Measurements from ENCODE around the gene SYNDIG1.

SYNDIG1 gene

DNA sequence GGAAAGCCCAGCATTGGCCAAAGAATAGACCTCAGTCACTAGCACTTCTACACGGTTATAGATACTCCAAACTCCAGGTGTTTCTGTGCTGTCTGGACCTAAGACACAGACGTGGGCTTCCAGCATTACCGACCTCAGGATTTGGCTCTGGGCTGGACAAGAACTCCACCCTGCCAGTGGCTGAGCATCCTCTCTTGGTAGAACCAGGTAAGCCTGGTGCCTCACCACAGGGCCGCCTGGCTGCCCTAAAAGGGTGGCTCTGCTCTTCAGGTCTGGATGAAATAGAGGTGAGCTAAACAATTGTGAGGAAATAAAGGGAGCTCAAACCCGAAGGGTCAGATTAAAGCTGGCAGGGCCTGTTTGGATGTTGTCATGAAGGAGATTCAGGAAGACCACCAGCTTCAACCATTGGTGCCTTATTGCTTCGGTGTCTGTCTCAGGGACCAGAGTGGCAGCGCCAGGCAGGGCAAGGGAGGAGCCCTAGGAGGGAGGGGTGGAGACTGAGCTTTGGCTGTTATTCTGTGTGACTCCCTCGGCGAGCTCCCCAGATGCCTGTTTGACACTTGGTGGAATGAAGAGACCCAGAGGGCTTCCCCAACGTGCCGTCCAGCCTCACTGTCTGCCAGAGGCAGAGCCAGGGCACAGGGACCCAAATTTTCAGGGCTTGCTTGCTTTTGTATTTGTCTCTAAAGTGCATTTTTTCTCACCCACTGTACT lies 8.6 kb downstream of the SYNDIG1 start:
- H3K27me3 Mint-ChIP-seq = peaks cover 17% of the 10 kb centered on the region
- H3K27ac Mint-ChIP-seq = no peak overlapping the region
- no peaks in the 10 kb centered on the region for H3K36me3 Mint-ChIP-seq (ENCODE audit: low read depth)
- no peak overlapping the region for H3K4me3 Mint-ChIP-seq
- H3K9me3 Mint-ChIP-seq = no peaks in the 10 kb centered on the region
- H3K4me1 Mint-ChIP-seq (ENCODE audit: low read depth) = no peaks in the 10 kb centered on the region

- no peaks in the 10 kb centered on the region for H3K4me1 Mint-ChIP-seq (ENCODE audit: low read depth)
- H3K27me3 Mint-ChIP-seq = peaks cover 11% of the 10 kb centered on the region
- H3K9me3 Mint-ChIP-seq = no peaks in the 10 kb centered on the region
- H3K27ac Mint-ChIP-seq = no peak overlapping the region
- H3K4me3 Mint-ChIP-seq = no peak overlapping the region
- no peaks in the 10 kb centered on the region for H3K36me3 Mint-ChIP-seq (ENCODE audit: low read depth)
Observed at GRCh38 chr20:24478584-24478983, 9.2 kb downstream of the SYNDIG1 start.

DNA sequence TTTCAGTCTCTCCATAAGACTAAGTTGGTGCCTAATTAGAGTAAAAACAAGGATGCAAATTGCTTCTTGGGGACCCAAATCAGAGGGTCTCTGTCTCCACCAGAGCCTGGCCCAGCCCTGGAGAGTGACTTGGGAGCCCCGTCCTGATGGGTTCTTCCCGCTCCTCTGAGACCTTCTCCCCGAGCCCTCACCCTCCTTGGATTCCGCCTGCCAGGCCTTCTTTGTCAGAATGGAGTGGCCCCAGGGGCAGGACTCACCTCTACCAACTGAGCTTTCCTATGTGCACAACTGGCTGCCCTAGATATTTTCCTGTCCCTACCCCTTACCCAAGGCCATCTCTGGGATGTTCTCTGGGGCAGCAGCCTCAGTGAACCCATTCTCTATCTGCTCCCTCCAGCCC lies 9.7 kb downstream of the SYNDIG1 start:
- Mint-ChIP-seq H3K4me3 (no peak overlapping the region), H3K27me3 (peaks cover 7% of the 10 kb centered on the region), H3K9me3 (no peaks in the 10 kb centered on the region), H3K4me1 (ENCODE audit: low read depth) (no peaks in the 10 kb centered on the region), H3K27ac (no peak overlapping the region), H3K36me3 (ENCODE audit: low read depth) (no peaks in the 10 kb centered on the region)

- Mint-ChIP-seq H3K36me3 (ENCODE audit: low read depth) (no peaks in the 10 kb centered on the region), H3K9me3 (no peaks in the 10 kb centered on the region), H3K27me3 (peaks cover 4% of the 10 kb centered on the region), H3K4me1 (ENCODE audit: low read depth) (no peaks in the 10 kb centered on the region), H3K4me3 (no peak overlapping the region), H3K27ac (no peak overlapping the region)
Observed at GRCh38 chr20:24479595-24479994, 10.2 kb downstream of the SYNDIG1 start.

DNA sequence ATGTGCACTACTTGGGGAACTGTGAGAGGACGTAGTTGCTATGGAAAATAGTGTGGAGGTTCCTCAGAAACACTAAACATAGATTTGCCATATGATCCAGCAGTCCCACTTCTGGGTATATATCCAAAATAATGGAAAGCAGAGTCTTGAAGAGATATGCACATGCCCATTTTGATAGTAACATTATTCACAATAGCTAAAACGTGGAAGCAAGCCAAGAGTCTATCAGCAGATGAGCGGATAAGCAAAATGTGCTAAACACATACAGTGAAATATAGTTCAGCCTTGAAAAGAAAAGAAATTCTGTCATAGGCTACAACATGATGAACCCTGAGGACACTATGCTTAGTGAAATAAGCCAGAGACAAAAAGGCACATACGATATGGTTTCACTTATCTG lies 11.1 kb downstream of the SYNDIG1 start:
- H3K4me1 Mint-ChIP-seq (ENCODE audit: low read depth) = no peaks in the 10 kb centered on the region
- H3K27me3 Mint-ChIP-seq = no peaks in the 10 kb centered on the region
- H3K9me3 Mint-ChIP-seq = no peaks in the 10 kb centered on the region
- no peak overlapping the region for H3K4me3 Mint-ChIP-seq
- H3K27ac Mint-ChIP-seq = no peak overlapping the region
- H3K36me3 Mint-ChIP-seq (ENCODE audit: low read depth) = no peaks in the 10 kb centered on the region

GRCh38 chr20:24481173-24481572 lies 11.7 kb downstream of the SYNDIG1 start:
- Mint-ChIP-seq H3K36me3 (ENCODE audit: low read depth) (no peaks in the 10 kb centered on the region), H3K27ac (no peak overlapping the region), H3K27me3 (no peaks in the 10 kb centered on the region), H3K4me1 (ENCODE audit: low read depth) (no peaks in the 10 kb centered on the region), H3K4me3 (no peak overlapping the region), H3K9me3 (no peaks in the 10 kb centered on the region)

GRCh38 chr20:24483435-24484080 lies 14.1 kb downstream of the SYNDIG1 start:
- Mint-ChIP-seq H3K4me1 (ENCODE audit: low read depth) (no peaks in the 10 kb centered on the region), H3K4me3 (no peak overlapping the region), H3K9me3 (no peaks in the 10 kb centered on the region), H3K27ac (no peak overlapping the region), H3K36me3 (ENCODE audit: low read depth) (no peaks in the 10 kb centered on the region), H3K27me3 (no peaks in the 10 kb centered on the region)

- H3K9me3 Mint-ChIP-seq = no peaks in the 10 kb centered on the region
- no peak overlapping the region for H3K4me3 Mint-ChIP-seq
- H3K36me3 Mint-ChIP-seq (ENCODE audit: low read depth) = no peaks in the 10 kb centered on the region
- no peaks in the 10 kb centered on the region for H3K4me1 Mint-ChIP-seq (ENCODE audit: low read depth)
- no peaks in the 10 kb centered on the region for H3K27me3 Mint-ChIP-seq
- H3K27ac Mint-ChIP-seq = no peak overlapping the region
Observed at GRCh38 chr20:24484081-24484450, 14.6 kb downstream of the SYNDIG1 start.

GRCh38 chr20:24485981-24486380 lies 16.6 kb downstream of the SYNDIG1 start:
- H3K36me3 Mint-ChIP-seq (ENCODE audit: low read depth) = no peaks in the 10 kb centered on the region
- H3K4me3 Mint-ChIP-seq = no peak overlapping the region
- no peaks in the 10 kb centered on the region for H3K4me1 Mint-ChIP-seq (ENCODE audit: low read depth)
- H3K27ac Mint-ChIP-seq = no peak overlapping the region
- H3K27me3 Mint-ChIP-seq = no peaks in the 10 kb centered on the region
- no peaks in the 10 kb centered on the region for H3K9me3 Mint-ChIP-seq

DNA sequence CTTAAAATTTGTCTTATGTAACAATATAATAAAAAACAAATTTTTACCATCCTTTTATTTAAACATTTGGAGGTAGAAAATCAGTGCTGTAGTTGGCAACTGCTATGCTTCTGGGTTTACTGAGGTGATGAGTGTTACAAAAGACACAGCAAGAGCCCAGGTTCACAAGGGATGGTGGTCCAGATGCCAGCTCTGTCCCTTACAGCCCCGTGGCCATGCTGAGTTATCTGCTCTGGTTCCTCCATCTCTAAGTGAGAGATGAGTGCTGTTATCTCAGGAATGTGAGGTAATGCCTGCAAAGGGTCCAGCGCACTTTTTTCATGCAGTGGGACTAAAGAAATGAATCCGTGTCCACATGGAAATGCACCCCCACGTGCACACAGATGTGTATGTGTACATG lies 17.8 kb downstream of the SYNDIG1 start:
- Mint-ChIP-seq H3K9me3 (no peaks in the 10 kb centered on the region), H3K4me1 (ENCODE audit: low read depth) (no peaks in the 10 kb centered on the region), H3K27ac (no peak overlapping the region), H3K36me3 (ENCODE audit: low read depth) (no peaks in the 10 kb centered on the region), H3K27me3 (no peaks in the 10 kb centered on the region), H3K4me3 (no peak overlapping the region)

DNA sequence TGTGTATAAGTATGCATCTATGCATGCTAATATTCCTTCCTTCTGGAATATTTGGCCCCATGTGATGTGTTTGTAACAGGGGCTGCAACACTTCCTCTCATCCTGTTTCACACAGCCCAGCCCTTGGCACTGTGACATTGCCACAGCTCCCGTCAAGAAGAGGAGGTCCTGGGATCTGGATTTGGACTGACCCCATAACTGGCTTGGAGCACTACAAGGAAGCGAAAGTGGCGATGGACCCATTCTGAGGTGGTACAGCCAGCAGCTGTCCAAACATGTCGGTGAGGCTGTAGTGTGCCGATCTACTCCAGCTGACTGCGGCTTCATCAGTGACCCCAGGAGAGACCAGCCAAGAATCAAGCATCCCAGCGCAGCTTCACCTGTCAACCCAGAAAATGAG lies 18.2 kb downstream of the SYNDIG1 start:
- no peaks in the 10 kb centered on the region for H3K36me3 Mint-ChIP-seq (ENCODE audit: low read depth)
- H3K9me3 Mint-ChIP-seq = no peaks in the 10 kb centered on the region
- H3K27me3 Mint-ChIP-seq = no peaks in the 10 kb centered on the region
- H3K4me1 Mint-ChIP-seq (ENCODE audit: low read depth) = no peaks in the 10 kb centered on the region
- H3K4me3 Mint-ChIP-seq = no peak overlapping the region
- H3K27ac Mint-ChIP-seq = no peak overlapping the region

DNA sequence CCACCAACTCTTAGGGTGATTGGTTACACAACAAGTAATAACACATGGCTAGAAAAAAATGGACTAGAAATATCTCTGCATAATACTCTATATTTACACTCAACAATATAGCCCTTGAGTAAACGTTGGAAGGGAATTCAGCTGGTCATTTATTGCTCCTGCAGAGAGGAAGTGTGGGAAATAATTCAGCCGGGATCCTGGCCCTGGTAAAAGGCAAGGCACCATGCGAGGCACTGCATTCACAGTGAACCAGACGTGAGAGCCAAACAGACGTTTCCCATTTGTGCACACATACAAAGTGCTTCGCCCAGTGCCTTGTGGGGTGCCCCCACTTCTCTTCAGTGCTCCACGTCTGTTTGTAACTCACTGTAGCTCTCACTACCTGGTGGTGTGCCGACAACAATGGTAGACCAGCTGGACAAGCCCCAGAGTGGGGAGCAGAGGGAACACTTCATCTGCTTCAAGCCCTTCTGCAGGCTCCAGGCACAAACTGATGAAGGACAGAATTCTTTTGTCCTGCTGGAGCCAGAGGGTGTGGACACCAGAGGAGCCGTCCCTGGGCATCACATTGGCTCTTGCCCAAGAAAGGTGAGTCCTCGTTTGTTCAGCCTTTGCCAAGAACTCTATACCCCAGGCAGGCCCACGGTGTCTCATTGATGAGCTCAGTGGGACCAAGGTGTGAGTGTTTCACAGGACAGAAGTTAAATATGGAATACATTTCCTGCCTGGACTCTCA lies 18.8 kb downstream of the SYNDIG1 start:
- no peak overlapping the region for H3K4me3 Mint-ChIP-seq
- H3K36me3 Mint-ChIP-seq (ENCODE audit: low read depth) = no peaks in the 10 kb centered on the region
- no peak overlapping the region for H3K27ac Mint-ChIP-seq
- no peaks in the 10 kb centered on the region for H3K9me3 Mint-ChIP-seq
- H3K4me1 Mint-ChIP-seq (ENCODE audit: low read depth) = no peaks in the 10 kb centered on the region
- H3K27me3 Mint-ChIP-seq = no peaks in the 10 kb centered on the region

GRCh38 chr20:24488800-24489175 lies 19.4 kb downstream of the SYNDIG1 start:
- H3K4me1 Mint-ChIP-seq (ENCODE audit: low read depth) = no peaks in the 10 kb centered on the region
- H3K4me3 Mint-ChIP-seq = no peak overlapping the region
- H3K9me3 Mint-ChIP-seq = no peaks in the 10 kb centered on the region
- H3K27me3 Mint-ChIP-seq = no peaks in the 10 kb centered on the region
- no peaks in the 10 kb centered on the region for H3K36me3 Mint-ChIP-seq (ENCODE audit: low read depth)
- H3K27ac Mint-ChIP-seq = no peak overlapping the region

DNA sequence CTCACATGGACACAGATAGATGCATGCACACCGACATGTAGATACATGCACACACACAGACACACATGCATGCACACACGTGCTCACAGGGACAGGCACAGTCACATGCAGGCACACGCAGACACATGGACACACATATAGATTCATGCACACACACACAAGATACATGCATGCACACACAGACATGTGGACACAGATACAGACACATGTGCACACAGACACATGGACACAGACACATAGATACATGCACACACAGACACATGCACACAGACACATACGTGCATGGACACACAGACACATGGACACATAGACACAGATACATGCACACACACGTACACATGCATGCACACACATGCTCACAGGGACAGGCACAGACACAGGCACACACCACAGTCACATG lies 19.8 kb downstream of the SYNDIG1 start:
- Mint-ChIP-seq H3K27ac (no peak overlapping the region), H3K4me1 (ENCODE audit: low read depth) (no peaks in the 10 kb centered on the region), H3K4me3 (no peak overlapping the region), H3K9me3 (no peaks in the 10 kb centered on the region), H3K27me3 (no peaks in the 10 kb centered on the region), H3K36me3 (ENCODE audit: low read depth) (no peaks in the 10 kb centered on the region)

DNA sequence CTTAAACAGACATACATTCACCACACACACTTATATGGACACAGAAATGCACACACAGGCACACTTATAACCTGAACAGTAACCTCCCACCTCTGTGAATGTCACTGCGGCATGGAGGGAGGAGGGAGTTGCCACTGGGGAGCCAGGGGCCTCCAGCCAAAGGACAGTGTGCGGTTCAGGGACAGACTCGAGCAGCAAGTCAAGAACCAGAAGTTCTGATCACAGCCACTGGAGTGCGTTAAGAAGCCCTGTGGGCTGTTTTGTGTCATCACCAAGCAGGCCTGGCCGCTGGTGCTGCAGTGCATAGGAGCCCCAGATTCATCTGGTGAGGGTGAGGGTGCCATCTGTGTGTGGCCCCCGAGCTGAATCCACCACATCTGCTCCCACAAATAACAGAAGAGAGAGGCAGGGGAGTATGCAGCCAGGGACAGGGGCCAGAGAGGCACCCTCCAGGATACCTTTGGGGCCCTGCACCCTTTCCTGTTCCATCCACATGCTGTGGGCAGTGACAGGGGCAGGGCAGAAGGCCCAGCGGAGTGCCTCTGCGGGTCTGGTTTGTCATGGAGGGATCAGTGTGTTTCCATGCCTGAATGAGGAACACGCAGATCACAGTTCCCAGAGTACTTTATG lies 20.3 kb downstream of the SYNDIG1 start:
- Mint-ChIP-seq H3K36me3 (ENCODE audit: low read depth) (no peaks in the 10 kb centered on the region), H3K4me1 (ENCODE audit: low read depth) (no peaks in the 10 kb centered on the region), H3K4me3 (no peak overlapping the region), H3K27me3 (no peaks in the 10 kb centered on the region), H3K27ac (no peak overlapping the region), H3K9me3 (no peaks in the 10 kb centered on the region)

Measured in stimulated activated naive CD8-positive, alpha-beta T cell treated with anti-CD3 and anti-CD28 coated beads, Interleukin-15, Interleukin-2, amounts not matched to agents 100 ng/mL and 50 ng/mL, for 24 hours (primary cell).